Upper lobe of left lung (tissue), 6 donors: Measurements from ENCODE around the gene DGCR2. TPM values are rescaled to one million over a fixed set of nuclear protein-coding genes. Genes with fewer than 3 reads are reported as not detected.

ENCODE experiments used
- ATAC-seq, 2 donors: fragments of 200-7000 bp; cut with Tn5 transposase; one replicate each; pipeline ENCODE4 v1.9.1; 2022; ENCODE audit warnings: mild to moderate bottlenecking in 2 of 2, moderate library complexity in 2 of 2; ENCODE audit not compliant: low FRiP score in 2 of 2
- DNase-seq, 2 donors: peaks; one replicate each; pipeline ENCODE4 v3.0.0-alpha.2; 2019 to 2020
- H3K27ac ChIP-seq, 4 donors: fragments of 200-600 bp; sonication (generic); one replicate each; pipeline ENCODE4 v1.5.1; 2016 to 2019
- H3K27me3 ChIP-seq, 4 donors: fragments of 200-600 bp; sonication (generic); one replicate each; pipeline ENCODE4 v1.5.1; 2017 to 2019
- H3K36me3 ChIP-seq, 4 donors: fragments of 200-600 bp; sonication (generic); one replicate each; pipeline ENCODE4 v1.5.1; 2016 to 2019
- H3K4me1 ChIP-seq, 4 donors: fragments of 200-600 bp; sonication (generic); one replicate each; pipeline ENCODE4 v1.5.1; 2018 to 2019
- H3K4me3 ChIP-seq, 4 donors: fragments of 200-600 bp; sonication (generic); one replicate each; pipeline ENCODE4 v1.5.1; 2017 to 2019; ENCODE audit warnings: mild to moderate bottlenecking in 2 of 4, moderate library complexity in 1 of 4
- H3K9me3 ChIP-seq, 4 donors: fragments of 200-600 bp; sonication (generic); one replicate each; pipeline ENCODE4 v1.5.1; 2018 to 2019
- EP300 ChIP-seq, 4 donors: sonication (generic); formaldehyde crosslinking; IDR thresholded peaks; one replicate each; pipeline ENCODE4 v1.5.1; 2017; ENCODE audit warnings: antibody characterized with exemption in 4 of 4, control low read depth in 2 of 4
- POLR2A ChIP-seq, 4 donors: fragments of 450-650 bp; IDR thresholded peaks; one replicate each; pipeline ENCODE4 v1.5.1; 2016 to 2017; ENCODE audit warnings: antibody characterized with exemption in 4 of 4, mild to moderate bottlenecking in 2 of 4
- POLR2AphosphoS5 ChIP-seq, 2 donors: sonication (generic); formaldehyde crosslinking; IDR thresholded peaks; one replicate each; pipeline ENCODE4 v1.5.1; 2017; ENCODE audit warnings: antibody characterized with exemption in 2 of 2
- WGBS, 2 donors: methylation state at CpG; one replicate each; pipeline ENCODE4 v1.1.5; 2017 to 2018; 5-methylcytosine and 5-hydroxymethylcytosine counted together
- total RNA-seq, 6 donors: library from RNA; depleted of rRNA in 4 of 6; stranded (reverse); fragments of >200 nt in 4 of 6; gene quantifications; one replicate each; pipeline versions ENCODE4 v1.1.0 to v1.2.1, GENCODE V29; 2016 to 2021
- TF ChIP-seq, protein P1 (sequence below), 6 experiments: fragments of 450-650 bp in 4 of 6; fragments of 200-600 bp in 2 of 6; sonication (generic) in 2 of 6; IDR thresholded peaks; one replicate each; pipeline ENCODE4 v1.5.1; 2016 to 2019; ENCODE audit warnings: antibody characterized with exemption in 6 of 6
- donor health status: DM: no; HTN: no; CAD: no; lungs with moderate emphysema.
- donor health status: DM: no; HTN: yes; CAD: no; lungs with severe emphysema.

Gene DGCR2
- total RNA-seq, 6 donors from 2014 or later = 65.9 to 101 (median 89.9) TPM

GRCh38 chr22:19042285-19043120 is 79.7 kb downstream of the DGCR2 start:
- no peak for TF ChIP-seq POLR2AphosphoS5 (IDR thresholded peaks at IDR 0.05)
- TF ChIP-seq EP300 (IDR thresholded peaks at IDR 0.05) = no peak
- TF ChIP-seq POLR2A (IDR thresholded peaks at IDR 0.05) = no peak
- TF ChIP-seq, protein P1, sequence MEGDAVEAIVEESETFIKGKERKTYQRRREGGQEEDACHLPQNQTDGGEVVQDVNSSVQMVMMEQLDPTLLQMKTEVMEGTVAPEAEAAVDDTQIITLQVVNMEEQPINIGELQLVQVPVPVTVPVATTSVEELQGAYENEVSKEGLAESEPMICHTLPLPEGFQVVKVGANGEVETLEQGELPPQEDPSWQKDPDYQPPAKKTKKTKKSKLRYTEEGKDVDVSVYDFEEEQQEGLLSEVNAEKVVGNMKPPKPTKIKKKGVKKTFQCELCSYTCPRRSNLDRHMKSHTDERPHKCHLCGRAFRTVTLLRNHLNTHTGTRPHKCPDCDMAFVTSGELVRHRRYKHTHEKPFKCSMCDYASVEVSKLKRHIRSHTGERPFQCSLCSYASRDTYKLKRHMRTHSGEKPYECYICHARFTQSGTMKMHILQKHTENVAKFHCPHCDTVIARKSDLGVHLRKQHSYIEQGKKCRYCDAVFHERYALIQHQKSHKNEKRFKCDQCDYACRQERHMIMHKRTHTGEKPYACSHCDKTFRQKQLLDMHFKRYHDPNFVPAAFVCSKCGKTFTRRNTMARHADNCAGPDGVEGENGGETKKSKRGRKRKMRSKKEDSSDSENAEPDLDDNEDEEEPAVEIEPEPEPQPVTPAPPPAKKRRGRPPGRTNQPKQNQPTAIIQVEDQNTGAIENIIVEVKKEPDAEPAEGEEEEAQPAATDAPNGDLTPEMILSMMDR (IDR thresholded peaks at IDR 0.05) = no peak
- 94 to 96% methylated on average over 18 to 21 of the region's 22 CpGs for WGBS, 2 donors
- H3K36me3 ChIP-seq = peaks cover 36 to 100% (median 96%) of the 10 kb centered on the region in 4 donors
- no peak overlapping the region for H3K27ac ChIP-seq
- no peaks in the 10 kb centered on the region for H3K9me3 ChIP-seq
- DNase-seq (peak in 1 of 2 donors; percentile 72), ATAC-seq (no peak)
- no peaks in the 10 kb centered on the region for H3K27me3 ChIP-seq
- no peak overlapping the region for H3K4me3 ChIP-seq
- H3K4me1 ChIP-seq = no peaks in the 10 kb centered on the region

DNA sequence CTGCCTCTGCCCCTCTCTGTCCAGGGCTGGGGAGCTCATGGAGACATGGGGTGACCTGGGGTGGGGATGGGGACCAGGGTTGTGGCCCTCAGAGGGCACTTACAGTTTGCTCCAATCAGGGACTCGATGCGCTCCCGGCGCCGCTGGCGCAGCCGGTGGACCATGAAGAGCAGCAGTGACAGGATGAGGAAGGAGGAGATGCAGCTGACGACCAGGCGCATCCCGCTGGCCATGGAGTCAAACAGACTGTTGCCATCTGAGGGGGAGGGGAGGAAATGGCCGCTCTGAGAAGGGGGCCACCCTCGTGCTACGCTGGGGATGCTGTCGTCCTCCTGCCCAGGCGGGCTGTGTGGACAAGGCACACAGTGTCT is 80.5 kb downstream of the DGCR2 start:
- Histone ChIP-seq H3K36me3 (peaks cover 29 to 99% (median 92%) of the 10 kb centered on the region in 4 donors), H3K27ac (no peak overlapping the region), H3K4me3 (no peak overlapping the region), H3K9me3 (no peaks in the 10 kb centered on the region), H3K27me3 (no peaks in the 10 kb centered on the region), H3K4me1 (no peaks in the 10 kb centered on the region)
- ATAC-seq (no peak), DNase-seq (peak in 1 of 2 donors; percentile 77)
- WGBS, 2 donors = 95 to 98% methylated on average over 12 to 13 of the region's 15 CpGs
- TF ChIP-seq, protein P1 (IDR thresholded peaks at IDR 0.05) = no peak
- TF ChIP-seq POLR2AphosphoS5 (IDR thresholded peaks at IDR 0.05) (no peak), EP300 (IDR thresholded peaks at IDR 0.05) (no peak), POLR2A (IDR thresholded peaks at IDR 0.05) (no peak)

- TF ChIP-seq EP300 (IDR thresholded peaks at IDR 0.05) (no peak), POLR2A (IDR thresholded peaks at IDR 0.05) (no peak), POLR2AphosphoS5 (IDR thresholded peaks at IDR 0.05) (no peak)
- TF ChIP-seq, protein P1 (IDR thresholded peaks at IDR 0.05) = no peak
- Histone ChIP-seq H3K4me1 (no peaks in the 10 kb centered on the region), H3K9me3 (no peaks in the 10 kb centered on the region), H3K36me3 (peaks cover 25 to 98% (median 86%) of the 10 kb centered on the region in 4 donors), H3K27me3 (no peaks in the 10 kb centered on the region), H3K4me3 (no peak overlapping the region), H3K27ac (no peak overlapping the region)
- 90 to 95% methylated on average over 27 to 29 of the region's 30 CpGs for WGBS, 2 donors
- DNase-seq (peak in 1 of 2 donors; percentile 80), ATAC-seq (no peak)
Observed at GRCh38 chr22:19040888-19041703, 81.1 kb downstream of the DGCR2 start.

GRCh38 chr22:19040391-19040861 is 81.8 kb downstream of the DGCR2 start:
- TF ChIP-seq EP300 (IDR thresholded peaks at IDR 0.05) = no peak
- TF ChIP-seq, protein P1 (IDR thresholded peaks at IDR 0.05) = no peak
- TF ChIP-seq POLR2A (IDR thresholded peaks at IDR 0.05) = no peak
- TF ChIP-seq POLR2AphosphoS5 (IDR thresholded peaks at IDR 0.05) = no peak
- WGBS, 2 donors = 93 to 100% methylated on average over 1 to 4 of the region's 4 CpGs
- Histone ChIP-seq H3K4me3 (no peak overlapping the region), H3K27me3 (no peaks in the 10 kb centered on the region), H3K36me3 (peaks cover 25 to 93% (median 79%) of the 10 kb centered on the region in 4 donors), H3K9me3 (no peaks in the 10 kb centered on the region), H3K27ac (no peak overlapping the region), H3K4me1 (no peaks in the 10 kb centered on the region)
- DNase-seq (no peak), ATAC-seq (no peak)
